Fibroblast of the aortic adventitia (primary cell): ENCODE results near the gene EXOSC10. TPM values are rescaled to one million over a fixed set of nuclear protein-coding genes. Genes with fewer than 3 reads are reported as not detected.
"Not testable (repeated sequence)": the region's sequence is repeated elsewhere in the genome, so short reads cannot be mapped to it uniquely, and the experiment has no call there.

Experiments used
- DNase-seq: peaks from one replicate; pipeline ENCODE4 v3.0.0-alpha.2; 2010; ENCODE audit warnings: low read depth
- H3K4me3 ChIP-seq: 2 replicates; pipeline ENCODE4 v1.5.1; 2011; ENCODE audit warnings: low read depth, mild to moderate bottlenecking, control low read depth, low read length, moderate library complexity
- total RNA-seq: library from RNA; depleted of rRNA; stranded (reverse); fragments of >200 nt; gene quantifications from 2 replicates; pipeline ENCODE4 v1.2.3, GENCODE V29; 2012; ENCODE audit warnings: low replicate concordance
- TF ChIP-seq, protein P1 (sequence below): IDR thresholded peaks from 2 replicates; pipeline ENCODE4 v1.5.1; 2011; ENCODE audit warnings: mild to moderate bottlenecking, low read length, control low read depth, inconsistent platforms; ENCODE audit not compliant: insufficient read depth

The EXOSC10 gene
- total RNA-seq, 1 donor: 63.6 TPM

DNA sequence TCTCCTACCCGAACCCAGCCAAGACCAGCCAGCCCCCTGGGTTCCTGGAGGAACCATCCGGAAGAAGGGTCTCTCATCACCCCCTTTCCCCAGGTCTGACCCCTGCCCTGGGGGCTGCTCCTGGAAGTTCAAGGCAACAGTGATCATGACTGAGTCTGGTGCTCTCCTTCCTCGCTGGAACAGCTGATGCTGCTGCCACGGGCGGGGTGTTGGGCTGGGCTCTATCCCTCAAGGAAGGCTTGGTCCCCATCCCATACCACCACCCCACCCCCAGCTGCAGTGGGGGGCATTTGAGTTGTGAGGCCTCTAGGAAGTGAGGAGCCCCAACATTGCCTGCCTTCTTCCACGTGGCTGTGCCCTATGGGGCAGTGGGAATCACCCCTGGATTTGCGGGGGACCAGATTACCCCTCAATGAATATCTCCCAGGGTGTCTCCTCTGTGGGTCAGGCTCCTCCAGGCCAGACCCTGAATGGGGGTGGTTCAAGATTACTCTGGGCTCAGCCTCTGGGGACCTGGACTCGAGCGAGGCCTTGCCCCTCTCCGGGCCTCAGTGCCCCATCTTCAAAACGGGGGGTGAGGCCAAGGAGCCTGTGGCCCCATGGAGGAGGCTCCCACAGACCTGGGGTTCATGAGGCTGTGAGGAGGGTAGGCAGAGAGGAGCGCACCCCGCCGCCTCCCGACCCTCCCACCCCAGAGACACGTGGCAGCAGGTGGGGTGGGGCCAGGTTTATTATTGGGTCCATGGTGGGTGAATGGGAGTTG, 55.4 kb downstream of the EXOSC10 start:
- H3K4me3 ChIP-seq: no peak overlapping the region
- TF ChIP-seq, protein P1, sequence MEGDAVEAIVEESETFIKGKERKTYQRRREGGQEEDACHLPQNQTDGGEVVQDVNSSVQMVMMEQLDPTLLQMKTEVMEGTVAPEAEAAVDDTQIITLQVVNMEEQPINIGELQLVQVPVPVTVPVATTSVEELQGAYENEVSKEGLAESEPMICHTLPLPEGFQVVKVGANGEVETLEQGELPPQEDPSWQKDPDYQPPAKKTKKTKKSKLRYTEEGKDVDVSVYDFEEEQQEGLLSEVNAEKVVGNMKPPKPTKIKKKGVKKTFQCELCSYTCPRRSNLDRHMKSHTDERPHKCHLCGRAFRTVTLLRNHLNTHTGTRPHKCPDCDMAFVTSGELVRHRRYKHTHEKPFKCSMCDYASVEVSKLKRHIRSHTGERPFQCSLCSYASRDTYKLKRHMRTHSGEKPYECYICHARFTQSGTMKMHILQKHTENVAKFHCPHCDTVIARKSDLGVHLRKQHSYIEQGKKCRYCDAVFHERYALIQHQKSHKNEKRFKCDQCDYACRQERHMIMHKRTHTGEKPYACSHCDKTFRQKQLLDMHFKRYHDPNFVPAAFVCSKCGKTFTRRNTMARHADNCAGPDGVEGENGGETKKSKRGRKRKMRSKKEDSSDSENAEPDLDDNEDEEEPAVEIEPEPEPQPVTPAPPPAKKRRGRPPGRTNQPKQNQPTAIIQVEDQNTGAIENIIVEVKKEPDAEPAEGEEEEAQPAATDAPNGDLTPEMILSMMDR: no peak
- no peak for DNase-seq

DNA sequence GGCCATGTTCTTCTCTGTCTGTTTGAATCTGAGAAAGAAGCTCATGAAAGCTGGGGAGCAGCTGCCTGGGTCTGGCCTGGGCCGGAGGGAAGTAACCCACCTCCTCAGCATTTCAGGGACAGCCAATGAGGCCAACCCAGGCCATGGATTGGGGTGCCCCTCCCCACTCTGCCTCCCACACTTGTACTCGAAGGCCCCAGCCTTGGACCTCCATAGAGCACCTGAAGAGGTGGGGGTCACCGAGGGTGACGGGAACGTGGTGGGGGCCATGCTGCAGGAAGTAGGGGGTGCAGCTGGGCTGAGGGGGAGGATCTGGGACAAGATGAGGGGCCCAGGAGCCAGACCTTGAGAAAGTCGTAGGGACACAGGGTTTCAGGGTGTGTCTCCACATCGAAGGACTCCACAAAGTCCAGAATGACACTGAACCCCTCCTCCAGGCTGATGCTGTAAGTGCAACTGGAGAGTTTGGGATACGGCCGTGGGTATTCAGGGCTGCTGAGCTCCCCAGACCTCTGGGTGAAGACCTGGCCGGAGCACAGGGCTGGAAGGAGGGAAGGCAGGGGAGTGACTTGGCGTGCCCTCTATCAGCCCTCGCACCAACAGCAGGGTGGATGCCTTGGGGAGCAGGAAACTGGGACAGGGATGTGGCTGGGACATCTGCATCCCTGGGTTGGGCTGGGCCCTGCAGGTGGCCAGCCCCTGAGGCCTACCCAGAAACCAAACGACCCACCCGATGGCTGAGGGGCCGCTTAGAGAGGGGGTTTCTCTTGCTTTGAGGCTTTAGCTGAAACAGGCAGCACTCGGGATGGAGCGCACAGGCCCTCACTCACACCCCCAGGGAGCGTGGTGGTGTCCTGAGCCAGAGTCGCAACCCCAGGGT, 56.4 kb downstream of the EXOSC10 start:
- no peak for DNase-seq
- TF ChIP-seq, protein P1: no peak

DNA sequence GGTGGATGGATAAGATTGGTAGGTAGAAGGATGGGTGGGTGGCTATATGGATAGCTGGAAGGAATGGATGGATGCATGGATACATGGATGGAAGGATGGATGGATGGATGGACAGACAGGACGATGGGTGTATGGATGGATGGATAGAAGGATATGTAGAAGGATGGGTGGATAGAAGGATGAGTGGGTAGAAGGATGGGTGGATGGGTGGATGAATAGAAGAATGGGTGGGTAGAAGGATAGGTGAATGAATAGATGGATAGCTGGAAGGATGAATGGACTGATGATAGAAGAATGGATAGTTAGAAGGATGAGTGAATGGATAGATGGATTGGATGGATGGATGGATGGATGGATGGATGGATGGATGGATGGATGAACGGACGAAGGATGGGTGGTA, 57.6 kb downstream of the EXOSC10 start:
- TF ChIP-seq, protein P1: no peak
- DNase-seq: no peak
- no peak overlapping the region for H3K4me3 ChIP-seq

More for the DNA sequence above, 56.4 kb downstream of the EXOSC10 start:
- H3K4me3 ChIP-seq: no peak overlapping the region

DNA sequence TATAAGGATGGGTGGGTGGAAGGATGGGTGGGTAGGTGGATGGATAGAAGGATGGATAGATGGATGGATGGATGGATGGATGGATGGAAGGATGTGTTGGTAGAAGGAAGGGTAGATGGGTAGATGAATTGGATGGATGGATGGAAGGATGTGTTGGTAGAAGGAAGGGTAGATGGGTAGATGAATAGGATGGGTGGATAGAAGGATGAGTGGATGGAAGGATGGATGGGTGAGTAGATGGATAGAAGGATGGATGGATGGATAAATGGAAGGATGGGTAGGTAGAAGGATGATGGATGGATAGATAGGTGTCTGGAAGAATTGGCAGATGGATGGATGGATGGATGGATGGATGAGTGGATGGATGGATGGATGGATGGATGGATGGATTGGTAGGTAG, 58.6 kb downstream of the EXOSC10 start:
- TF ChIP-seq, protein P1: no peak
- no peak for DNase-seq
- no peak overlapping the region for H3K4me3 ChIP-seq

DNA sequence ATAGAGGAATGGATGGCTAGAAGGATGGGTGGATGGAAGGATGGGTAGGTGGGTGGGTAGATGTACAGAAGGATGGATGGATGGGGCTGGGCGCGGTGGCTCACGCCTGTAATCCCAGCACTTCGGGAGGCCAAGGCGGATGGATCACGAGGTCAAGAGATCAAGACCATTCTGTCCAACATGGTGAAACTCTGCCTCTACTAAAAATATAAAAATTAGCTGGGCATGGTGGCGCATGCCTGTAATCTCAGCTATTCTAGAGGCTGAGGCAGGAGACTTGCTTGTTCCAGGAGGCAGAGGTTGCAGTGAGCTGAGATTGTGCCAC, 59.6 kb downstream of the EXOSC10 start:
- H3K4me3 ChIP-seq, DNase-seq: not testable (repeated sequence)

DNA sequence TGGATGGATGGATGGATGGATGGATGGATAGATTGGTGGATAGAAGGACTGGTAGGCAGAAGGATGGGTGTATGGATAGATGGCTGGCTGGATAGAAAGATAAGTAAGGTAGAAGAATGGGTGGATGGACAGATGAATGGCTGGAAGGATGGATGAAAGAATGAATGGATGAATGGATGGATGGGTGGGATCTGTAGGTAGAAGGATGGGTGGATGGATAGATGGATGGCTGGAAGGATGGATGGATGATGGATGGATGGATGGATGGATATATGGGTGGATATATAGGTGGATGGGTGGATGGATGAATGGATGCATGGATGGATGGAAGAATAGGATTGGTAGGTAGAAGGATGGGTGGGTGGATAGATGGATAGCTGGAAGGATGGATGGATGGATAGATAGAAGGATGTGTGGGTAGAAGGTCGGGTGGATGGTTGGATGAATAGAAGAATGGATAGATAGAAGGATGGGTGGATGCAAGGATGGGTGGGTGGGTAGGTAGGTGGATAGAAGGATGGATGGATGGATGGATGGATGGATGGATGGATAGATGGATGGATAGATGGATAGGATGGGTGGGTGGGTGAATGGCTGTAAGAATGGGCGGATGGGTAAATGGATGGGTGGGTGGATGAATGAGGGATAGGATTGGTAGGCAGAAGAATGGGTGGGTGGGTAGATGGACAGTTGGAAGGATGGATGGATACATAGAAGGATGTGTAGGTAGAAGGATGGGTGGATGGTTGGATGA, 60.1 kb downstream of the EXOSC10 start:
- H3K4me3 ChIP-seq: no peak overlapping the region
- no peak for DNase-seq
- TF ChIP-seq, protein P1: no peak

DNA sequence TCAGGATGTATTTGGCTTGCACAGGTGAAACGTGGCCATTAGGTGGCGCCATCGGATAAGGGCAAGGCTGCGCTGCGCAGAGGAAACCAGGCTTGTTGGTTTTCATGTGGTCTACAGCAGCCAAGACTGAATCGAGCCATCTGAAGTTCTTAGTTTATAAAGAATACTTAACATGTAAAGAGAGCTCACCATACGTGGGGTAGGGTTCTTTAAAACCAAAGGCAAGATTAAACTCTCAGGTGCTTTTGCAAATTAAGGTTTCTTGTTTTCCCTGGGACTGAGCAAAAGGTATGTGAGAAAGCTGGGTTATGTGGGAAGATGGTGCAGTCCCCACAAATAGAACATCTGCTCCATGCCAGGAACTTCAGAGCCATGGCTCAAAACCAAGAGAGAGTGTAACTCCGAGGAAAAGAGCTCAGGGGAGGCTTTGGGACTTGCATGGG, 61.9 kb downstream of the EXOSC10 start:
- DNase-seq: peak; percentile 93
- TF ChIP-seq, protein P1: peak; percentile 99
- H3K4me3 ChIP-seq: no peak overlapping the region

DNA sequence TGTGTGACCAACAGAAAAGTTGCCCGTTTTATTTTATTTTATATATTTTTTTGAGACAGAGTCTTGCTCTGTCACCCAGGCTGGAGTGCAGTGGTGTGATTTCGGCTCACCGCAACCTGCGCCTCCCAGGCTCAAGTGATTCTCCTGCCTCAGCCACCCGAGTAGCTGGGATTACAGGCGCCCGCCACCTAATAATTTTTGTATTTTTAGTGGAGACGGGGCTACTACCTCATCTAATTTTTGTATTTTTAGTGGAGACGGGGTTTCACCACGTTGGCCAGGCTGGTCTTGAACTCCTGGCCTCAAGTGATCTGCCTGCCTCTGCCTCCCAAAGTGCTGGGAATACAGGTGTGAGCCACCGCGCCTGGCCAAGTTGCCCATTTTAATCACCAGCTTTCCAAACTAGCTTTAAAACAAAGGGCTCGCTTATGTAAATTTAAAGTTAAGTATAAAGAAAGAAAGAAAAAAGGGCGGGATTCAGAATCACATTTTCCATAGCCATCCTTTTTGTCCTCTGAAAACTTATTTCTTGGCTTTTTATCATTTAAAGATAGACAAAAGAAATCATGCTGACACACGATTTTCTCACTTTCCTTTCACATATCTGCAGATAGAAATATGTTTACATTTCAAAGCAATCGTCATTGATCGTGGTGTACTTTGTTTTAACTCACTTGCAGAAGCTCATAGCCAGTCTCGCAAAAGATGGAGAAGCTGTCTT, 62.5 kb downstream of the EXOSC10 start:
- DNase-seq, H3K4me3 ChIP-seq: not testable (repeated sequence)
